GM18526 (cell line): ENCODE measurements around the gene MDFIC.

ENCODE experiments used
- POLR2A ChIP-seq: IDR thresholded peaks from 3 replicates; pipeline ENCODE4 v1.6.1; 2011; ENCODE audit not compliant: insufficient read length; ENCODE audit errors: extremely low read depth

The MDFIC gene

GRCh38 chr7:115023219-115023618 is 101.3 kb downstream of the MDFIC start:
- no peak for TF ChIP-seq POLR2A

GRCh38 chr7:115024276-115024675 is 102.4 kb downstream of the MDFIC start:
- no peak for TF ChIP-seq POLR2A

DNA sequence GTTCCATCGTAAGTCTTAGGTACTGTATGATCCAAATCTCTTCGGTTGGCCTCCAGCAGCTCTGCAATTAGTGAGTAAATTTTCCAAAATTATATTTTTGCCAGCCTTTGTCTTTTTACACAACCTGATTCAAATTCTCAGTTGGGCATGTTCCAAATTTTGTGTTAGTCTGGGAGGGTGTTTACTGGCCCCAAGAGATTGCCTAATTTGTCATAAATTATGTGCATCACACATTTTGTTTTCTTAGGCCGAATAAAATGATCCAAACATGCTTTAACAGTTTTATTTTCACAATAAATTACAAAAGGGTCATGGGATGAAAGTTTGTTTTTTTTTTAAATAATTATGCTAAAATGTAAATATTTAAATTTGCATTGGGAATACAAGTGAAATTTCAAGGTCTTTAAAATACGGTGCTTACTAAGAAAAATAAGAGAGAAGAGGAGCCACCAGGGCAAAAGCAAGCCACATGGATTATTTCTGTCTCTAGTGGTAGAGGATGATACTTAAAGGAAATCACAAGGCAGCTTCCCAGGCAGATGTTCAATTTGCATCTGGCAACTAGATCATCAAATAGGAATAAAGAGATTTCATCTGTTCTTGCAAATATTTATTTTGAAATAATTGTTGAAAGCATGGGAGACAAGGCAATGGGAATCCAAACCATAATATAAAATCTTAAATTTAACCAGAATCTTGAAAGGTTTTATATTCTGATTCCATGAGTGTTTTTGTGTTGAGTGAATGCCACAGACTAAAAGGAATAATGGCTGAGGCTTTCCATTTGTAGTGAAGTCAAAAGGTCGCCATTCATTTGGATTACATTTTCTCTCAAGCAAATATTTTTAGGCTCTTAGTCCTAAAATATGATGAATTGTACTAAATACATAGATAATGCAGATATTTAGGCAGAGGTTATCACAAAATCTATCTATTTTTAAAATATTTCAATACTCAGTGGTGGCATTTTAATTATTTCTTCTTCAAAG is 111.1 kb downstream of the MDFIC start:
- no peak for TF ChIP-seq POLR2A

- no peak for TF ChIP-seq POLR2A
Observed at GRCh38 chr7:115033917-115034459, 112.1 kb downstream of the MDFIC start.

- TF ChIP-seq POLR2A: no peak
Observed at GRCh38 chr7:115034515-115034914, 112.6 kb downstream of the MDFIC start.

DNA sequence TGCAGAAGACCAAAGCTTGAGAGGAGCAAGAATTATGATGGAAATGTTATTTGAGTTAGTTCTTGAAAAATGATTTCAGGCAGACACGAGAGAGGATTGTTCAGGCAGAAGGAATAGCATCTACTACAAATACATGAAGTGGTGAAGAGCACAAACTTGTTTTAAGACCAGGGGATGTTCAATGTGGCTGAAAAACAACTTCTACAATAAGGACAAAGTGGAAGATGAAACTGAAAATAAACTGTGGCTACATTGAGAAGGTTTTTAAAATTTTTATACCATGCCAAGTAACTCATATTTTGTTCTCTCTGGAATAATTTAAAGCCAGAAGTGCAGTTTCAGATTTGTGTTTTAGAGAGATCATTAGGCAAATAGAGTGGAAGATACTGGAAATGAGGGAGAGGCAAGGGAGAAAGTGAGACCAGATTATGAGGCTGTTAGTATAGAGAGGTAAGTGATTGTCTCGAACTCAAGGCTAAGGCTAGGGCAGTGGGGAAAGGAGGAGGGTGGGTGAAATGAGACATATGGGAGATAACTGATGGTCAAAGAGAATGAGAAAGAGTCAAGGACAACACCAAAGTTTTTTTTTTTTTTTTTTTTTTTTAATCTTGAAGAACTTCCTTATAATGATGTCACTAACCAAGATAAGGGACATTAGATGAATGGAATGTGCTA is 115.4 kb downstream of the MDFIC start:
- no peak for TF ChIP-seq POLR2A

GRCh38 chr7:115038158-115038557 is 116.3 kb downstream of the MDFIC start:
- TF ChIP-seq POLR2A: no peak

- no peak for TF ChIP-seq POLR2A
Observed at GRCh38 chr7:115040057-115040456, 118.2 kb downstream of the MDFIC start.

DNA sequence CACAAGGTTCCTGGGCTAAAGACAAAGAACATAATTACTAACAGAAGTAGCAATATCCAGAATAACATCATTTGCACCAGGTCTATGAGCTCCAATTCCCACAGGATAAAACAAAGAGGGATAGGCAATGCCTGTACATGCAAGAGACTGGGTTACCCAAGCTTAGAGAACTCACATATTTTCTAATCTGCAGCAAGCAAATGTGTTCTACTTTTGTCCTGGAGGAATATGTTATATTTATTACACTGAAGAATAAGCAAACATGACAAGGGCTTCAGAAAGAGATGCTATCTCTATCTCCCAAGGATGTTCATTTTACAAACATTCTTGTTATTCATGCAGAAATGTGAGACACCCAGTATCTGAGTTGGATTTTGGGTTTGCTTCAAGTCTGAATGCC is 118.6 kb downstream of the MDFIC start:
- TF ChIP-seq POLR2A: no peak

GRCh38 chr7:115042596-115042995 is 120.7 kb downstream of the MDFIC start:
- no peak for TF ChIP-seq POLR2A

DNA sequence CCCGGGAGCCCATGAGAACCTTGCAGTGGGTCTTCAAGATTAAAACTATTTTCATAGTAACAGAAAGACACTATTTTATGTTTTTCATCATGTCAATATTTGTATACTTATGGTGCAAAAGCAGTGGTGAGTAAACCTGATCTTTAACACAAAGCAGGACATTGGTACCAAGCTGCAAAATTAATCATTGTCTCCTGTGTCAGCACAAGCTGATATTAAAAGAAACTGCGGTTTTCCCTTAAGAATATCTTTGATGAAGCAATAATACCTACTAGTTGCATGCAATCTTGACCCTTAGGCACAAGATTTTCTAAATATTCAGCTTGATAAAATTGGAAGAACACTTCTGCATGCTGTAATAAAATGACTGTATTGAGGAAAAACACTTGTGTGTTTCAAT is 121.7 kb downstream of the MDFIC start:
- no peak for TF ChIP-seq POLR2A

- TF ChIP-seq POLR2A: no peak
Observed at GRCh38 chr7:115044224-115044623, 122.3 kb downstream of the MDFIC start.

- no peak for TF ChIP-seq POLR2A
Observed at GRCh38 chr7:115047958-115048720, 126.2 kb downstream of the MDFIC start.

- TF ChIP-seq POLR2A: no peak
Observed at GRCh38 chr7:115052706-115053105, 130.8 kb downstream of the MDFIC start.

DNA sequence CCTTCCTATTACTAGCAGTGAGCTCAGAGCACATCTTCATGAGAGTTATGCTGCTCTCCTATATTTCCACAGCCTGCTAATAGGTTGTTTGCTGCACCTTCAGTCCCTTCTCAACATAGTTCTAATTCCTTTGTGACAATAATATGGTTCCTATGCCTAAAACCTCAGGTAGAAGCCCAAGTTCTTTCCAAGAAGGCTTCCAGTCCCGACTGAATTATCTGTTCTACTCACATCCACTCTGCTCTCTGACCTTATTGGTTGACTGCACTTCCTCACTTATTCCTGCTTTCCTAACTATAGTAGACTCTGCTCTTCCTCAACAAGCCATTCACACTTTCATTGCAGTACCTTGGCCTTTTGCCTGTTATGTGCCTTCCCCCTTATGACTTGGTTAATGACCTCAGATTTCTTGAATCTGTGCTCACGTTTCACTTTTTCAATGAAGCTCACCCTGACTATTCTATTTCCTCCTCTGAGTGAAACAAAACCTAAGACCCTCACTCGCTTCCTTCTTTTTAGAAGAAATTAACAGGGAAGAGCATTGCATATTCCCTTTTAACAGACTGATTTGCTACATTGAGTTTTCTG is 132.7 kb downstream of the MDFIC start:
- TF ChIP-seq POLR2A: no peak

- TF ChIP-seq POLR2A: no peak
Observed at GRCh38 chr7:115056019-115056418, 134.1 kb downstream of the MDFIC start.
